Subcutaneous adipose tissue (tissue), 4 donors: ENCODE measurements around the gene GPR153. TPM values are rescaled to one million over a fixed set of nuclear protein-coding genes. Genes with fewer than 3 reads are reported as not detected.

Source experiments
- total RNA-seq, 4 donors: library from RNA; depleted of rRNA; stranded (reverse); fragments of >200 nt; gene quantifications; one replicate each; pipeline ENCODE4 v1.1.0, GENCODE V29; 2016
- TF ChIP-seq, protein P1 (sequence below): fragments of 450-650 bp; IDR thresholded peaks from one replicate; pipeline ENCODE4 v1.5.1; 2016; ENCODE audit warnings: low read depth, mild to moderate bottlenecking, control low read depth, antibody characterized with exemption, moderate library complexity

GPR153 gene
- total RNA-seq, 4 donors from 2014 or later, result 8.2 to 37.9 (median 16.0) TPM

DNA sequence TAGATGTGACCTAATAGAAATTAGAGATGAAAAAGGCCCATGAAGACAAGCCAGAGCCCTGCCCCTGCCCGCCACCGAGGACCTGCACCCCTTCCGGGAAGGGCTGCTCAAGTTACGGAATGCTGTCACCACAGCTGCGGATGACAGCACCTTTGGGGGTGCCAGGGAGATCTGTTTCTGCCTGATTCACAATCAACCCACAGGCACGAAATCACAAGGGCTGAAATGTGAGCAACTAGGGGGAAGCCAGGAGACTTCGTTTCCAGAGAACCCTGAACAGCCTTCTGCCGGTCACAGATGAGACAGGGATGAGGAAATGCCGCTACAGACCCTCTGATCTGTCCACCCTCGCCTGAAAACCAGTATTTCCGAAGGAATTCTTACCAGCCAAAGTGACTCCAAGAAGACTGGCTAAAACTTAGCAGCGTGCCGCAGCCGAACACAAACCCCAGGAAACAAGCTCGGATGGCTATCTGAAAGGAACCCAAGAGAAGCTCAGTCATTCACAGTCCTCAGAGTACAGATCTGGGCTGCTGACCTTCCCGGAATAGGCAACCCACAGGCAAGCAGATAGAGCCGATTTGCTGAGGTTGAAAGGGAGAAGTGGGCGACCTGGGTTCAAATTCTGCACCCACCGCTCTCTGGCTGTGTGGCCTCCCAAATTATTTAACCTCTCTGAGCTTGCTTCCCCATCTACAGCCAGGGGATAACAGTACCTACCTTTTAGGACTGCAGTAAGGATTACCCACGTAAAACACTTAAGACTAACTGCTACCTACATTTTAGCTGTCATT is 26.2 kb downstream of the GPR153 start:
- TF ChIP-seq, protein P1, sequence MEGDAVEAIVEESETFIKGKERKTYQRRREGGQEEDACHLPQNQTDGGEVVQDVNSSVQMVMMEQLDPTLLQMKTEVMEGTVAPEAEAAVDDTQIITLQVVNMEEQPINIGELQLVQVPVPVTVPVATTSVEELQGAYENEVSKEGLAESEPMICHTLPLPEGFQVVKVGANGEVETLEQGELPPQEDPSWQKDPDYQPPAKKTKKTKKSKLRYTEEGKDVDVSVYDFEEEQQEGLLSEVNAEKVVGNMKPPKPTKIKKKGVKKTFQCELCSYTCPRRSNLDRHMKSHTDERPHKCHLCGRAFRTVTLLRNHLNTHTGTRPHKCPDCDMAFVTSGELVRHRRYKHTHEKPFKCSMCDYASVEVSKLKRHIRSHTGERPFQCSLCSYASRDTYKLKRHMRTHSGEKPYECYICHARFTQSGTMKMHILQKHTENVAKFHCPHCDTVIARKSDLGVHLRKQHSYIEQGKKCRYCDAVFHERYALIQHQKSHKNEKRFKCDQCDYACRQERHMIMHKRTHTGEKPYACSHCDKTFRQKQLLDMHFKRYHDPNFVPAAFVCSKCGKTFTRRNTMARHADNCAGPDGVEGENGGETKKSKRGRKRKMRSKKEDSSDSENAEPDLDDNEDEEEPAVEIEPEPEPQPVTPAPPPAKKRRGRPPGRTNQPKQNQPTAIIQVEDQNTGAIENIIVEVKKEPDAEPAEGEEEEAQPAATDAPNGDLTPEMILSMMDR, result no peak

DNA sequence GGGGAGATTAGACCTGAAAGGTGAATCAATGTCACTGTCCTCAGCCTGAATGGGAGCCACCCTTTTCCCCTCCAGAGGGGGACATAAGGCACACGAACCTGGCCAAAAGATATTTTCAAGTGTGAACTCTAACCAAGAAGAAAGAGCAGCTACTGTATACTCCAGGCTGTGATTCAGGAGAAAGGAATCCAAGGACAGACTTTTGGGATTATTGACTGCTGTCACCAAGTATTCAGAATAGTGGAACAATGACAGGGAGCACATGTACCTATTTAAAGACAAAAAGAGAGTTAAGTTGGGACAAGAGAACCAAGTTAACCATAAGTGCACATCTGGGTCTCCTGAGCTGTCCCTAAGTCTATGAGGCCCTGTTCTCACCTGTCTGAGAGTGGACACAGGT is 27.5 kb downstream of the GPR153 start:
- TF ChIP-seq, protein P1, result no peak

DNA sequence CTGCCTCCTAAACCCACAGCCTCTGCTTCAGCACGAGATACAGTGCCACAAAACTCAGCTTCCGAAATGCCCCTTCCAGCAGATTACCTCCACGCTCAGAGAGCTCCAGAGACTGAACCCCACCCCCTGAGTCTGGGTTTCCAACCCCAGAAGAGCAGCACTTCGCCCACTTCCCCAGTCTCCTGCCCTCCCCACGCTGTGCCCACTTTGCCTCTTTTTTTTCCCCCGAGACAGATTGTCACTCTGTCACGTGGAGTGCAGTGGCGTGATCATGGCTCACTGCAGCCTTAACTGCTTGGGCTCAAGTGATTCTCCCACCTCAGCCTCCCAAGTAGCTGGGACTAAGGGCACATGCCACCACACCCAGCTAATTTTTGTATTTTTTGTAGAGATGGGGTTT is 35.2 kb downstream of the GPR153 start:
- TF ChIP-seq, protein P1, result no peak

DNA sequence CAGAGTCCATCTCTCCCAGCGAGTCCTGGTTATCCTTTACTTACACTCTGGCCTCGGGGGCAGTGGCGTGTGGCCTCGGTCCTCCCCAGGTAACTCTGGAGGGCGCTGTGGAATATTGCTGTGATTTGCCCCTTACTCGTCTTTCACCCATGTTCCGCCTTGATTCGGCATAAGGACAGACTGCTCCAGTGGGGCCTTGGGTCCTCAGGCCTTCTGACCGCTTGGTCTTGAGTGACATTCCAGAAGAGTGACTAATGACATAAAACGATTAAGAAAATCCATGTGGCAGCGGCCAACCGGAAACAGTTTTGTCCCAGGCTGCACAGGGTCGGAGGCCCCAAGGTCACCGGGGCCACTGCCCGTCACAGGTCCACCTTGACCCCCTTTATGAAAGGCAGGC is 36.2 kb downstream of the GPR153 start:
- TF ChIP-seq, protein P1, result no peak

DNA sequence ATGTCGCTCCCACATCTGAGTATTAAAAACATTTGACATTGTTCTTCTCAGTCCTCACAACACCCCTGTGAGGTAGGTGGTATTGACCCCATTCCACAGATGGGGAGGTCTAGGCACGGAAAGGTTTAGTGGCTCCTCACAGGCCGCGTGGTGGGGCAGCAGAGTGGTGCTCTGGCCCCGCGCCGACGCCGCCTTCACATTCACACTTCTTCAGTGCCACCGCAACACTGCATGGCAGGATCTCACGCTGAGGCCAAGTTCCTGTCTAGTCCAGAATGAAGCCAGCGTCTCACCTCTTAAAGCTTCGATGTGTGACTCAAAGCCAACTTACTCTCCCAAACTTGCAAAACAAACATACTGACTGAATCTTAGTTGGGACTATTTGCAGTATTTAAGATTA is 37.3 kb downstream of the GPR153 start:
- TF ChIP-seq, protein P1, result no peak

DNA sequence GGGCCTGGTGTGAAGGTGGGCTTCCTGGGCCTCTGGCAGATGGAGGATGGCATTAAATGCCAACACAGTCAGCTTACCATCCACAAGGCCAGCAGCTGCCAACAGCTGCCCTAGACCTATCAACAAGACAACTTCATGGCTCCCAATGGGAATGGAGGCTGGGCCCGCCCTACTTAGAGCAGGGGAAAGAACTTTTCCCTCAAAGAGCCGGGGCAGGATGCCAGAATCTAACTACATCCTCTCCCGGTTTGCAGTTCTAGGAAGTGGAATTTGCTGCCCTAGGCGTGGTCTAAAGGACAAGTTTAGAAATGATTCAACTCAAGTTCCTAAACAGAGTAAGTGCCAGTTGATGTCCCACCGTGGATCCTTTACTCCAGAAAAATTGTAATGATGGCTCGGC is 38.3 kb downstream of the GPR153 start:
- TF ChIP-seq, protein P1, result no peak

DNA sequence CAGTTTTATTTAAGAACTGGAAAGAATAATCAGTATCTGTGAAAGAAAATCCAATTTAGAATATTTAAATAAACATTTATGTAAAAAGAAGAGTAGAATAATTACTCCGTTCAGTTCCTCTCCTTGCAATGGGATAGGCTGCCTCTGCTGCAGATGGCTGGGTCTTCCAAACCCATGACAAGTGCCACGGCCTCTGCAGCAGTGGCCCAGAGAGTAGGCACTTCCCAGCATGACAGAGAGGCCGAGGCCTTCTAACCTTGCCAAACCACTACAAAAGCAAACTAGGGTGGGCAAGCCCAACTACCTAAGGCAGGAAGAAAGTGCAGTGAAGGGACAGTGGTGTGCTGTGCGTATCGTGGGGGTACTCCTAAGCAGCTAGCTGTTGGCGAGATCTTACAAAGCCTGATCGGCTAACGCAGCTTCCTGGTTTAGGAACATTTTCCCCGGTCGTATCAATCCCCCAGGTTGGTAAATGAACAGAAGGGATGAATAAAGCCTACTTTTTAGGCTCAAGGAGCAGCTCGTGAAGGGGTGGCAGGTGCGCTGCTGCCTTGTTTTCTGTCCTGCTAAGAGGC is 39.6 kb downstream of the GPR153 start:
- TF ChIP-seq, protein P1, result no peak
